HG03575 (cell line): ENCODE data around the gene GRM4.

Source experiments
- ATAC-seq: cut with Tn5 transposase; IDR thresholded peaks from one replicate; pipeline ENCODE4 v1.9.1; 2021; ENCODE audit not compliant: unreplicated experiment, insufficient number of reproducible peaks, low FRiP score; ENCODE audit errors: extremely low read depth

GRM4 gene

DNA sequence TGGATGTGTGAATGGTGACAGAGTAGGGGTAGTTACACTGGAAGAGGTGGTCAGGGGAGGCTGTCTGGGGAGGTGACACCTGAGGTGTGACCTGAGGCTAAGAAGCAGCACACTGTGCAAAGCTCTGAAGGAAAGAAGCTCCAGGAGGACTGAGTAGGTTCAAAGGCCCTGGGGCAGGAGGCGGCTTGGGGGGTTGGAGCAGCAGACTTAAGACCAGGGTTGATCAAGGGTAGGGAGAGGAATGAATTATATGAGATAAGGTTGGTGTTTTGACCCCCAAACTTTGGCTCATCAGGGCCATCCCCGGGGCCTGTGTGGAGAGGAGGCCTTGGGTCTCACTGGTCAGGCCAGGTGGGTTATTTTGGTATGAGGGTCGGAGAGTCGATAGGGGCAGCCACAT is 166.1 kb downstream of the GRM4 start:
- ATAC-seq = no peak

DNA sequence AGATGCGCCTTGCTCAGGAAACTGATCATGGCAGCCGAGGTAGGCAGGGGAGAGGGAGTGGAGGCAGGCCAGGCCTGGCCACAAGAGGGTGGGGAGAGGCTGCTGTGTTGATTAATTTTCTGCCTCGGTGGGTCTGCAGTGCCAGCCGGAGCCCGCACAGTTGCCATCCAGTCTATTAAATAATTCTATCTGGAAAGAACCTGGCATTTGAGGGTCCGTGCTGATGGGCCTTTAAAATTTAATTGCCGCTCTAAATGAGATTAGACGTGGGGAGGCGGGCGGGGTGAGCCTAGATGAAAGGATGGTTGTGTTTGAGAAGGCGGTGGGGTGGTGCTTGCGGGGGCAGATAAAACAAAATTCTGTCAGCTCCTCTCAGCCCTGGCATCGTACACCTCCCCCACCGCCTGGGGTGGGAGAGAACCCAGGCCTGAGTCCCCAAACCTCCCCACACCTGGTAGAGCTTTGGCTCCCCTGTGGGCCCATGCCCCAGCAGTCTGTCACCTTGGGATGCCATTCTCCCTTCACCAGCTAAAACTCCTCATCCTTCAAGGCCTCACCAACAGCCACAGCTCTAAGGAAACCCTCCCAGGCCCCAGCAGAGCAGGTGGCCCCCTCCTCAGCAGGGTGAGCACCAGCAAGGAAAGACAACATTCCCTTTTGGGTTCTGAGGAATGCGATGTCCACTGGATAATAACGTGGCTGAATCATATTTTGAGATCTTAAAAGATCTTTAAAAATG is 167.3 kb downstream of the GRM4 start:
- no peak for ATAC-seq

DNA sequence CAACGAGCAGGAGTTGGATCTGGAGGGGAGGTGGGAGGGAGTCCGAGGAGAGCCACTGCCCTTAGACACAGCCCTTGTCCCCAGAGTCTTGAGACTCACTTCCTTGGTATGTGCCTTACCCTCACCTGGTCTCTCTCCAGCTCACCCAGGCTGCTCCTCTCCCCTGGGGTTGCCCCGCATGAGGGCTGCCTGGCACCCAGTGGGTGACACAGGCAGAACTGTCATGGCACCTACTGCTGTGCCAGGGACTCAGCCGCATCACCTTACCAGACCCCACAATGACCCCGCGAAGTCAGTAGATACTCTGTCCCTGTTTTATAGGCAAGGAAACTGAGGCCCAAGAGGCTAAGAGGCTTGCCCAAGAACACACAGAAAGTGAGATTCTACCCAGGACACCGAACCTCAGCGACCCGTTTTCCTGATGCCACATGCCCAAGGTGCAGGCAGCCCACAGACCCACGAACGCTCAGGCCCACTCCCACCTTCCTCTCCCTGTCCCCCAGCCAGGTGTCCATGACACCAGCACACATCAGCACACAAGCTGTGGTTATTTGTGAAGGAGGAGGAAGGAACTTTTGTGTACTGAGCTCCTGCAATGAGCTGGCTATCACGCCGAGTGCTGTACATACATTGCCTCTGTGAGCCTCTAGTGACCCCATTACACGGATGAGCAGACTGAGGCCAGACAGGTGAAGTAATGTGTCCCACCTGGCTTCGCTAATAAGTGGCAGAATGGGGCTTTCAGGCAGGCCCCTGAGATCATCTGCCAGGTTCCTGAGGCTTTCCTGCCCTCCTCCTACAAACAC is 168.1 kb downstream of the GRM4 start:
- ATAC-seq = no peak

DNA sequence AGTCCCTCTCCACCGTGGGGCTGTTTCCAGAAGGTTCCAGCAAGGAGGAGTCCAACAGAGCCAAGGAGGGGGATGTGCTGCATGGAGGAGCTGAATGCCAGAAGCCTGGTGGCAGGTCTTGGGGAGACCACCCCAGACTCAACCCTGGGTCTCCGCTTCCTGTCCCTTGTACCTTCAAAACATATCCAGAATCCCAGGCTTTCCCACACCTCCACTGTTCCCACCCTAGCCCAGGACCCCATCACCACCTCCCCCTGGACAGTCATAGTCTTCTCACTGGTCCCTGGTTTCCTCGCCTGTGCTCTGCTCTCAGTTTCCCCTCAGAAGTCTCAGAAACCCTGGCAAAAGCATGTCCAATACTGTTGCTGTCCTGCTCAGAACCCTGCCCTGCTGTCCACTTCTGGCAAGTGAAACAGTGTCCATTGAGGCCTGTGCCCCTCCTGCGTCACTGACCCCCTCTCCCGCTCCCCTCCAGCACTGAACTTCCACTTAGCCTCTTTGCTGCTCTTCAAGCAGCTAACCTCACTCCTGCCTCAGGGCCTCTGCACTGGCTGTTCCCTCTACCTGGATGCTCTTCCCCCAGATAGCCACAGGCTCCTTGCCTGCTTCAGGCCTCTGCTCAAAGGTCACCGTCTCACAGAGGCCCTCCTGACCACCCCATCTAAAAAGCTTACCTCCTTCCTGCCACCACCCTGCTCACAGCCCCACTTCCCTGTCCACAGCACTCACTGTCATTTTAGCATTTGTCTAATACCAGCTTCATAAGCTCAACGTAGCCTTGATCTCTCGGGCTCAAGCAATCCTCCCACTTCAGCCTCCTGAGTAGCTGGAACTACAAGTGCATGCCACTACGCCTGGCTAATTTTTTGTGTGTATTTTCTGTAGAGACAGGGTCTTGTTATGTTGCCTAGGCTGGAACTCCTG is 169.2 kb downstream of the GRM4 start:
- ATAC-seq = no peak

DNA sequence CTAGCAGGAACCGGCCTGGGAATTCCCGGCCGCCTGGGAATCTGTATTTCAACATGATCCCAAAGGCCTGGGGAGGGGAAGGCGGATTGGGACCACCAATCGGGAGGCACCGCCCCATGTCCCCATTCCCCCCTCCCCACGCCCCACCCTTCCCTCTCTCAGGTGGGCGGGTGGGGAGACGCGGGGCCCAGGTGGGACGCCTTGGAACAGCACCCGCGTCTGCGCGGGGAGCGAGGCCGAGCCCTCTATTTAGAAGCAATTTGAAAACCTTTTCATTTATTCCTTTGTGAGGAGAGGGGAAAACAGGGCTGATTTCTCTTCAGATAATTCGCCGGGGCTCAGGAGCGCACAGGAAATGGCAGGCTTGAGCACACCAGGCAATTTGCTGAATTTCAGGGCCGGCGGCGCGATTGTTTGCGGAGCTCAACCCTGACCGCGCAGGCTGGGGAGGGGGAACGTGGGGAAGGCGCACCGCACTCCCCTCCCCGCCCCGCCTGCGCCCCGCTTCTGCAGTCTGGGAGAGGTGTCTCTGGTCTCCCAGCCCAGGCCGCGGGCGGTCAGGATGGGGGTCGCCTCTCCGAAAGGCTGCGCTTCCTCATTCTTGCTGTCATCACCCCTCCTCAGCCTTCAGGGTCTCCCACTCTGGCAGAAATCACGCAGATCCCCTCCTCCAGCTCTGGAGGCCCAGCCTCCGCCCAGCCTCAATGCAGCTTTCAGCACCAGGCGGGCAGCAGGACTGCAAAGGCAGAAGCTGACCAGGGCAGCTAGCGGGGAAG is 170.0 kb downstream of the GRM4 start:
- ATAC-seq = no peak

DNA sequence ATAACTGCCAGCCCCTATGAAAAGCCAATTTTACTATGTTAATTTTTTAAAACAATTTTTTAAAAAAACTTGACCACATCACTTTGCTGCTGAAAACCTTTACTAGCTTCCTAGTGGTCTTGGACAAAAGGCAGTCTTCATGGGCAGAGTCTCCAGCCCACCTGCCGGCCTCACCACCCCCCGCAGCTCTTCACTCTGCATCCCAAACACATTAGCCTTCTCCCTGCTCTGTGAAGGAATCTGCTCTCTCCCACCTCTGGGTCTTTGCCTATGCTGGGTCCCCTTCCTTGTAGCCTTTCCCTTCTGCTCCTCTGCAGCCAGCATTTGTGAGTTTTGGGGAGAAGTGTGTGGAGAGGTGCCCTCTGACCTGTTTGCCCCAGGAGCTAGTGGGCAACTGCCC is 171.4 kb downstream of the GRM4 start:
- ATAC-seq = no peak

DNA sequence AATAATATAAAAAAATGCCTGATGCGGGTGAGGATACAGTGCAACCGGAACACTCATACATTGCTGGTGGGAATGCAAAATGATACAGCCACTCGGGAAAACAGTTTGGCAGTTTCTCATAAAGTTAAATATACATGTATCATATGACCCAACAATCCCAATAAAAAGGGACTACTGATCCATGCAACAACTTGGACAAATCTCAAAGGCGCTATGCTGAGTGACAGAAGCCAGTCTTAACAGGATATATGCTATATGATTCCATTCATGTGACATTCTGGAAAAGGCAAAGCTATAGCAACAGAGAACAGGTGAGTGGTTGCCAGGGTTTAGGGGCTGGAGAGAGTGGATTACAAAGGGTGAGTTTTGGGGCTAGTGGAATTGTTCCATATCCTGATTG is 171.9 kb downstream of the GRM4 start:
- ATAC-seq = no peak

DNA sequence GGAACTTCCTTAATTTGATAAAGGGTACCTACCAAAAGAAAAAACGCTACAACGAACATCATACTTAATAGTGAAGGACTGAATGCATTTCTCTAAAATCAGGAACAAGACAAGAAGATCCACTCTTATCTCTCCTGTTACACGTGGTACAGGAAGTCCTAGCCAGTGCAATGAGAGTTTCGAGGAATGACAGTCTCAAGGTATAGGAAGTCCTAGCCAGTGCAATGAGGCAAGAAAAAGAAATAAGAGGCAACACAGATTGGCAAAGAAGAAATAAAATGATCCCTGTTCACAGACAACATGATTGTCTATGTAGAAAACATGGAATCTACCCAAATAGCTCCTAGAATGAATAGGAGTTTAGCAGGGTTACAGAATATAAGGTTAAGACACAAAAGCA is 174.3 kb downstream of the GRM4 start:
- no peak for ATAC-seq
